Measurements from ENCODE around the gene ADGRG1.

DNA sequence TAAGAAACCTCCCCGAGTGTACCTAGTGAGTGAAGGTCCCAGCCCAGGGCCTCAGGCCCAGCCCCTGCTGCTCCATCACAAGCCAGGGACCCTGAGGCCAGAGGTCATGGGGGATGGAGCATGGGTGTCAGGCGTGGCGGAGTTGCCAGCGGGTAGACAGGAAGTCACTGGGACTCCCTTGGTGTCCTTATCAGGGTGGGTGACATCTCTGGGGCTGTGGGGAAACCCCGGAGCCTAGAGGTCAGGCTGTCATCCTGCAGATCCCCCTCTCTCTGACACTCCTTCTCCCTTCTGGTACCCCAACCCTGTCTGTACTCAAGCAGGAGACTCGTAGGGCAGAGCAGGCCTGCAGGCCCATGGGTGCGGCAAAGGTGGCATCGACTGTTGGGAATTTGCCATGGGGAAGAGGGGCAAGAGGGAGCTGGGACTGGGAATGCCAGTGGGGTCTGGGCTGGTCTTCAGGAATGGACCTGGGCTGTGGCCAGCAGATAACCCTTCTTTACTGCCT lies 10.8 kb upstream of the ADGRG1 start:
- TF ChIP-seq EZH2 (IDR thresholded peaks at IDR 0.05) (no peak), POLR2AphosphoS5 (IDR thresholded peaks at IDR 0.05; ENCODE audit: borderline replicate concordance, low read depth, low read length) (no peak)
